H1 (cell line): Measurements from ENCODE around the gene DIPK2A. TPM values are rescaled to one million over a fixed set of nuclear protein-coding genes. Genes with fewer than 3 reads are reported as not detected.
A peak's percentile ranks its signal among the peaks of the same experiment; 100 is the strongest.

ENCODE experiments used
- CTCF ChIA-PET: fragments of 300-600 bp; sonication (Branson Sonifier 250); formaldehyde crosslinking; loops from one replicate; lab custom pipeline; 2021; ENCODE audit not compliant: partially characterized antibody; lab: Charles Lee
- POLR2A ChIA-PET: fragments of 300-600 bp; sonication (Branson Sonifier 250); formaldehyde crosslinking; loops from one replicate; lab custom pipeline; 2021; ENCODE audit warnings: inconsistent platforms; ENCODE audit not compliant: partially characterized antibody; lab: Charles Lee
- DNase-seq, 2 experiments: peaks; one replicate each; pipeline versions ENCODE4 v3.0.0 to v3.0.0-alpha.2; 2010 to 2022; ENCODE audit warnings: low spot score in 2 of 2, low read depth in 1 of 2, mixed read lengths in 1 of 2
- FAIRE-seq: peaks from 2 replicates; lab custom pipeline; 2011; peaks lifted over from hg19 to GRCh38; lab: Jason Lieb, UNC
- H2AFZ ChIP-seq: 2 replicates; pipeline ENCODE4 v1.8.1; 2012; ENCODE audit warnings: low read length, inconsistent platforms
- H2AK5ac ChIP-seq: 2 replicates; pipeline ENCODE4 v1.6.1; 2013; ENCODE audit warnings: low read depth, low read length
- H2BK120ac ChIP-seq: replicated peaks from 2 replicates; pipeline ENCODE3; 2013; ENCODE audit warnings: low read depth, low read length, inconsistent platforms
- H2BK12ac ChIP-seq: 2 replicates; pipeline ENCODE4 v1.6.1; 2013; ENCODE audit warnings: low read depth, low read length
- H2BK15ac ChIP-seq: 2 replicates; pipeline ENCODE4 v1.6.1; 2013; ENCODE audit warnings: low read length
- H2BK20ac ChIP-seq: 2 replicates; pipeline ENCODE4 v1.6.1; 2013; ENCODE audit warnings: low read length
- H2BK5ac ChIP-seq: 2 replicates; pipeline ENCODE4 v1.6.1; 2013; ENCODE audit warnings: low read depth, low read length
- H3K14ac ChIP-seq: 2 replicates; pipeline ENCODE4 v1.6.1; 2013; ENCODE audit warnings: inconsistent platforms; ENCODE audit not compliant: insufficient read length
- H3K18ac ChIP-seq: 2 replicates; pipeline ENCODE4 v1.6.1; 2013; ENCODE audit warnings: low read length; ENCODE audit errors: extremely low read depth
- H3K23ac ChIP-seq: 2 replicates; pipeline ENCODE4 v1.6.1; 2013; ENCODE audit warnings: inconsistent platforms; ENCODE audit not compliant: insufficient read length
- H3K23me2 ChIP-seq: 2 replicates; pipeline ENCODE4 v1.6.1; 2013; ENCODE audit warnings: low read depth, low read length
- H3K27ac ChIP-seq: 2 replicates; pipeline ENCODE4 v1.6.1; 2011; ENCODE audit warnings: low read depth, low read length, inconsistent platforms
- H3K27me3 ChIP-seq, 4 experiments: replicated peaks in 1 of 4; 1 replicate in 1 of 4; 2 replicates in 3 of 4; pipeline versions ENCODE4 v1.6.1 to v1.8.1; 2011 to 2013; ENCODE audit warnings: low read length in 3 of 4, mild to moderate bottlenecking in 3 of 4, inconsistent platforms in 2 of 4, mixed read lengths in 2 of 4, moderate library complexity in 1 of 4; ENCODE audit not compliant: control insufficient read depth in 3 of 4, insufficient read depth in 3 of 4; ENCODE audit errors: extremely low read depth in 1 of 4
- H3K36me3 ChIP-seq, 4 experiments: 2 replicates each; pipeline versions ENCODE4 v1.6.1 to v1.8.1; 2011 to 2013; ENCODE audit warnings: mild to moderate bottlenecking in 4 of 4, low read length in 3 of 4, moderate library complexity in 2 of 4, control low read depth in 1 of 4, inconsistent platforms in 1 of 4; ENCODE audit not compliant: insufficient read depth in 4 of 4, control insufficient read depth in 2 of 4
- H3K4ac ChIP-seq: replicated peaks from 2 replicates; pipeline ENCODE3; 2013; ENCODE audit warnings: low read length, low read depth, mixed read lengths, inconsistent platforms; ENCODE audit not compliant: insufficient read length
- H3K4me1 ChIP-seq, 4 experiments: replicated peaks in 1 of 4; 1 replicate in 1 of 4; 2 replicates in 3 of 4; pipeline versions ENCODE4 v1.6.1 to v1.8.1; 2011 to 2013; ENCODE audit warnings: low read length in 3 of 4, inconsistent platforms in 2 of 4, mixed read lengths in 1 of 4; ENCODE audit not compliant: insufficient read depth in 4 of 4, control insufficient read depth in 3 of 4
- H3K4me2 ChIP-seq, 2 experiments: 2 replicates each; pipeline versions ENCODE4 v1.6.1 to v1.8.1; 2011 to 2013; ENCODE audit warnings: low read depth in 2 of 2, low read length in 2 of 2, control low read depth in 1 of 2, inconsistent platforms in 1 of 2, mild to moderate bottlenecking in 1 of 2; ENCODE audit not compliant: insufficient read depth in 1 of 2
- H3K4me3 ChIP-seq, 4 experiments: fragments of 200-600, 300-600 bp in 1 of 4; sonication (generic), shearing (Covaris generic), sonication (Bioruptor Twin) in 1 of 4; 2 replicates each; pipeline versions ENCODE4 v1.5.1 to v1.8.1; 2011 to 2016; ENCODE audit warnings: low read length in 4 of 4, low read depth in 3 of 4, control low read depth in 2 of 4, inconsistent platforms in 2 of 4, mild to moderate bottlenecking in 2 of 4, mixed read lengths in 1 of 4, moderate library complexity in 1 of 4; ENCODE audit not compliant: insufficient read depth in 2 of 4; ENCODE audit errors: extremely low read depth in 1 of 4
- H3K56ac ChIP-seq: replicated peaks from 2 replicates; pipeline ENCODE3; 2013; ENCODE audit warnings: low read depth, mild to moderate bottlenecking, mixed read lengths, low read length, inconsistent platforms; ENCODE audit not compliant: insufficient read length
- H3K79me1 ChIP-seq: 2 replicates; pipeline ENCODE4 v1.6.1; 2013; ENCODE audit warnings: low read depth, low read length, control low read depth
- H3K79me2 ChIP-seq, 2 experiments: 2 replicates each; pipeline versions ENCODE4 v1.6.1 to v1.8.1; 2012 to 2013; ENCODE audit warnings: low read length in 2 of 2, mild to moderate bottlenecking in 2 of 2, inconsistent platforms in 1 of 2; ENCODE audit not compliant: insufficient read depth in 2 of 2, control insufficient read depth in 1 of 2
- H3K9ac ChIP-seq, 4 experiments: replicated peaks in 1 of 4; 1 replicate in 1 of 4; 2 replicates in 3 of 4; pipeline versions ENCODE4 v1.6.1 to v1.8.1; 2011 to 2013; ENCODE audit warnings: low read depth in 3 of 4, low read length in 3 of 4, control low read depth in 2 of 4, mild to moderate bottlenecking in 2 of 4, moderate library complexity in 2 of 4, inconsistent platforms in 1 of 4; ENCODE audit errors: extremely low read depth in 1 of 4
- H3K9me3 ChIP-seq, 2 experiments: 2 replicates each; pipeline versions ENCODE4 v1.6.1 to v1.8.1; 2012 to 2013; ENCODE audit warnings: mild to moderate bottlenecking in 2 of 2, moderate library complexity in 2 of 2, control low read depth in 1 of 2, inconsistent platforms in 1 of 2, low read depth in 1 of 2, low read length in 1 of 2, mixed read lengths in 1 of 2; ENCODE audit not compliant: insufficient read depth in 2 of 2
- H4K20me1 ChIP-seq, 2 experiments: replicated peaks in 1 of 2; 2 replicates each; pipeline versions ENCODE3 to v1.8.1; 2011 to 2013; ENCODE audit warnings: inconsistent platforms in 2 of 2, low read length in 2 of 2, mild to moderate bottlenecking in 1 of 2; ENCODE audit not compliant: insufficient read depth in 2 of 2, control insufficient read depth in 1 of 2
- H4K5ac ChIP-seq: 2 replicates; pipeline ENCODE4 v1.6.1; 2013; ENCODE audit warnings: low read length, low read depth, mixed read lengths, inconsistent platforms; ENCODE audit not compliant: insufficient read length
- H4K8ac ChIP-seq: 2 replicates; pipeline ENCODE4 v1.8.0; 2013; ENCODE audit warnings: mild to moderate bottlenecking, moderate library complexity, low read length, inconsistent platforms; ENCODE audit not compliant: insufficient read depth; ENCODE audit errors: extremely low read depth
- H4K91ac ChIP-seq: replicated peaks from 2 replicates; pipeline ENCODE3; 2013; ENCODE audit warnings: low read length, mixed read lengths, inconsistent platforms; ENCODE audit not compliant: insufficient read length
- CHD2 ChIP-seq: IDR thresholded peaks from 2 replicates; pipeline ENCODE4 v1.6.1; 2012; ENCODE audit warnings: low read length, improper control_type of control experiment
- WGBS, 2 experiments: shearing (Covaris generic) in 1 of 2; methylation state at CpG; one replicate each; pipeline versions ENCODE4 v1.1.6 to v1.1.7; 2013 to 2015; ENCODE audit warnings: low lambda C conversion rate in 2 of 2, mixed read lengths in 2 of 2, inconsistent platforms in 1 of 2, low coverage in 1 of 2, missing lambda C conversion rate in 1 of 2; ENCODE audit not compliant: insufficient replicate concordance in 2 of 2, insufficient coverage in 1 of 2, insufficient read length in 1 of 2; ENCODE audit errors: extremely low coverage in 1 of 2, missing lambda C conversion rate in 1 of 2; 5-methylcytosine and 5-hydroxymethylcytosine counted together
- long read RNA-seq, 2 experiments: library from RNA in 1 of 2; library from capped mRNA in 1 of 2; stranded (forward); transcript quantifications; one replicate each; pipeline ENCODE4 v2.0.0, GENCODE V29; 2021; ENCODE audit warnings: inconsistent platforms in 1 of 2
- polyA minus RNA-seq, 3 experiments: library from RNA; depleted of rRNA, polyadenylated mRNA; stranded (reverse); fragments of >200 nt; gene quantifications; 1 replicate in 2 of 3; 2 replicates in 1 of 3; pipeline ENCODE4 v1.2.3, GENCODE V29; 2011
- polyA plus RNA-seq, 7 experiments: library from polyadenylated mRNA; depleted of rRNA in 3 of 7; stranded (reverse) in 5 of 7; unstranded in 2 of 7; fragments of >200 nt in 5 of 7; fragments of 200-250 nt in 2 of 7; gene quantifications; 1 replicate in 5 of 7; 2 replicates in 1 of 7; 4 replicates in 1 of 7; pipeline versions ENCODE4 v1.2.1 to v1.2.3, GENCODE V29; 2011 to 2013; ENCODE audit warnings: missing spikeins in 2 of 7, mixed read lengths in 2 of 7
- total RNA-seq: library from RNA; stranded (reverse); fragmentation: NEBNext Ultra II Directional; extraction: Animal tissue kit (Norgen Biotek cat#: 25700); gene quantifications from 2 replicates; pipeline ENCODE4 v1.2.1, GENCODE V29; 2021

DIPK2A gene, protein sequence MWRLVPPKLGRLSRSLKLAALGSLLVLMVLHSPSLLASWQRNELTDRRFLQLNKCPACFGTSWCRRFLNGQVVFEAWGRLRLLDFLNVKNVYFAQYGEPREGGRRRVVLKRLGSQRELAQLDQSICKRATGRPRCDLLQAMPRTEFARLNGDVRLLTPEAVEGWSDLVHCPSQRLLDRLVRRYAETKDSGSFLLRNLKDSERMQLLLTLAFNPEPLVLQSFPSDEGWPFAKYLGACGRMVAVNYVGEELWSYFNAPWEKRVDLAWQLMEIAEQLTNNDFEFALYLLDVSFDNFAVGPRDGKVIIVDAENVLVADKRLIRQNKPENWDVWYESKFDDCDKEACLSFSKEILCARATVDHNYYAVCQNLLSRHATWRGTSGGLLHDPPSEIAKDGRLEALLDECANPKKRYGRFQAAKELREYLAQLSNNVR
- total RNA-seq (28.7 and 28.9 TPM in 2 replicates), polyA plus RNA-seq (2011; rRNA removed) (18.4 and 27.0 TPM in 2 replicates), polyA minus RNA-seq (2011; rRNA and poly(A)+ RNA removed) (22.4 and 27.6 TPM in 2 replicates)
- polyA plus RNA-seq (2011; cell fraction: cytosol; rRNA removed), result 14.5 TPM
- polyA plus RNA-seq (2011; cell fraction: nucleus; rRNA removed), result 40.1 TPM
- 15.8 to 22.8 TPM (median 19.9 TPM) in 4 replicates for polyA plus RNA-seq (2012, experiment 1 of 2)
- polyA plus RNA-seq (2012, experiment 2 of 2), result 3.1 TPM
- 23.1 TPM for polyA plus RNA-seq (2013, experiment 1 of 2)
- 26.1 TPM for polyA plus RNA-seq (2013, experiment 2 of 2)
- 69.5 TPM for polyA minus RNA-seq (2011; cell fraction: cytosol; rRNA and poly(A)+ RNA removed)
- polyA minus RNA-seq (2011; cell fraction: nucleus; rRNA and poly(A)+ RNA removed), result 96.8 TPM
- long read RNA-seq, experiment 1, full-length matches to known transcripts, result 11 of 34 reads
- long read RNA-seq, experiment 1, partial matches to known transcripts, result 21 of 34 reads
- long read RNA-seq, experiment 1, other reads (novel, unspliced or antisense), result 2 of 34 reads
- long read RNA-seq, experiment 2, partial matches to known transcripts, result 0 of 1 reads
- long read RNA-seq, experiment 2, other reads (novel, unspliced or antisense), result 1 of 1 reads

DNA sequence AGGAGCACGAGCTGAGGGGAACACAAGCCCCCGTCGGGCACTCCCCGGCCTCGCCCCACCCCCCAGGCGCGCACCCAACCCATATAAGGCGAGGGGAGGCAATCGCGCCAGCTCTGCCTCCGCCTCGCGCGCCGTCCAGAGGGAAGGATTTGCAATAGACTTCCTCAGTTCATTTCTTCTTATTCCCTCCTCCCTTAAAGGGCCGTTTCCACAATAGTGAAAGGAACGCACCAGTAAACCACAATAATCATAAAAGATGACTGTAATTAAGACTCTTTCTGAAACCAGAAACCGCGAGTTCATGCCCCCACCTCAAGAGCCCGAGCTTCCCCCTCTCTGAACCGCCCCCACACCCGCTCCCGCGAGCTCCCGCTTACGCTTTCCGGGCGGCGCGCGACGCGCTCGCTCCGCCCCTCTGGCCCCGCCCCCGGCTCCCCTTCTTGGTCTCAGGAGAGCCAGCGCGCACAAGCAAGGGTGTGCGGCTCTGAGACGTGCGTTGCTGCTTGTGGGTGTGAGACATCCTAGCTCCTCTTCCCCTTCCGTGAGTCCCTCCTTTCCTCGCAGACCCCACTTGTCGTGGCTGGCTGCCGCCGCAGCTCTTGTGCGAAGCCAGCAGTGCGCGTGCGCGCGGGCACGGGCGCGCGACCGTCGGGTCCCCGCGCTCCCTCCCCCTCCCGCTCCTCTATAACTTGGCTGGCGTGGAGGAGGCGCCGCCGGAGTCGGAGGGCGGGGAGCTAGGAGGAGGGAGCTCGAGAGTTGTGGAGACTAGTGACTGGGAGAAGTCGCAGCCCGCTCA, at the start of gene DIPK2A:
Gene DIPK2A (plus strand): TSS at position 465 of the 796 bp plus-strand sequence. CDS start 510 bp downstream, outside the sequence.
- POLR2A ChIA-PET, result interaction anchor here (0.5 to 3.4 kb wide), 38 partner anchors 9 to 1248 kb away, joined by 3 to 13 read pairs (median 3); partner anchors contain the start of genes CHST2, TRPC1 and U2SURP
- H4K91ac ChIP-seq, result peak within 1 kb of the TSS; percentile 100
- no peaks in the 10 kb centered on the region for H3K36me3 ChIP-seq
- peak within 1 kb of the TSS; percentile 76 for H2BK120ac ChIP-seq
- CTCF ChIA-PET, result interaction anchor here (0.6 to 2.0 kb wide), 15 partner anchors 8 to 798 kb away, joined by 3 to 14 read pairs (median 3); no protein-coding TSS in a partner anchor
- no peaks in the 10 kb centered on the region for H3K9me3 ChIP-seq
- peak within 1 kb of the TSS; percentile 100 for H2BK5ac ChIP-seq
- H3K4me3 ChIP-seq, result peak within 1 kb of the TSS; percentile 87 to 97 (median 92)
- H4K8ac ChIP-seq, result peak within 1 kb of the TSS; percentile 93
- no peak within 1 kb of the TSS for H3K14ac ChIP-seq
- 0 out of 2 replicates have a peak, but pooled peaks cover 3% of the 10 kb centered on the region for H3K79me1 ChIP-seq
- H3K4me2 ChIP-seq, result peak within 1 kb of the TSS; percentile 87 to 90
- peak within 1 kb of the TSS; percentile 92 for H3K27ac ChIP-seq
- H3K4ac ChIP-seq, result peak within 1 kb of the TSS; percentile 96
- peak within 1 kb of the TSS; percentile 99; the same call in 1 of the 2 replicates for H2BK15ac ChIP-seq
- peak within 1 kb of the TSS; percentile 97 for H2AFZ ChIP-seq
- peak within 1 kb of the TSS; percentile 80 to 96 (median 94) for H3K9ac ChIP-seq
- FAIRE-seq, result no peak
- peak within 1 kb of the TSS; percentile 99 for H3K56ac ChIP-seq
- H3K23me2 ChIP-seq, result peaks cover 13% of the 10 kb centered on the region
- DNase-seq, result peak; percentile 81 to 94
- H4K20me1 ChIP-seq, result peaks cover 4 to 6% of the 10 kb centered on the region in 2 experiments
- peaks cover 0 to 4% (median 0%) of the 10 kb centered on the region in 4 experiments; a peak in 3 of 7 replicates for H3K4me1 ChIP-seq
- peaks cover 4 to 36% of the 10 kb centered on the region in 2 experiments; a peak in 3 of 4 replicates for H3K79me2 ChIP-seq
- H3K18ac ChIP-seq, result peak within 1 kb of the TSS; percentile 100
- H3K27me3 ChIP-seq, result no peaks in the 10 kb centered on the region
- 3% methylated on average over 28 of the region's 71 CpGs; no CpG with 5 or more reads in 1 of the 2 experiments for WGBS, 2 experiments
- 0 out of 2 replicates have a peak within 1 kb of the TSS, but pooled peaks have one; percentile 90 for H2BK20ac ChIP-seq
- H3K23ac ChIP-seq, result no peak within 1 kb of the TSS
- no peak within 1 kb of the TSS for H2AK5ac ChIP-seq
- peak within 1 kb of the TSS; percentile 100 for H4K5ac ChIP-seq
- peak within 1 kb of the TSS; percentile 99 for H2BK12ac ChIP-seq
- no peak for TF ChIP-seq CHD2
